ENCODE measurements around the gene KANSL3.
A peak's percentile ranks its signal among the peaks of the same experiment; 100 is the strongest.

KANSL3 gene

GRCh38 chr2:96651793-96652192 lies 13.7 kb upstream of the KANSL3 start:
- no peak for DNase-seq

- DNase-seq, result no peak
Observed at GRCh38 chr2:96649342-96649741, 11.2 kb upstream of the KANSL3 start.

- no peak for DNase-seq
Observed at GRCh38 chr2:96648306-96648930, 10.3 kb upstream of the KANSL3 start.

DNA sequence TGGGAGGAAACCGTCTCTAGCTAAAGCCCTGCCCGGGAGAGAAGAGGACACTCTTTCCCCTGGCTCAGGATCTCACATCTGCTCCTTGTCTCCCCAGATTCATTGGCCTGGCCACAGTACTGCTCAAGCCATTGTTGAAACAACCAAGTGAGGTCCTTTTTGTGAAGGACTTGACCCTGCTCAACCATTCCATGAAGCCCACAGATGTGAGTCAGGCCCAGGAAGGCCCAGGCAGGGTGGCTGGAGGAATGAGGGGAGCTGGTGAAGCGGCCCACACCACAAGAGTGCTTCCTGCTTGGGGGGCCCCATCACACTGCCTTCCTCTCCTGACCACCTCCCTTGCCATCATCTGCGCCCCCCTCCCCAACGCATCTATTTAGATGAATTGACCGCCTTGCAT lies 9.6 kb upstream of the KANSL3 start:
- no peak for DNase-seq

DNA sequence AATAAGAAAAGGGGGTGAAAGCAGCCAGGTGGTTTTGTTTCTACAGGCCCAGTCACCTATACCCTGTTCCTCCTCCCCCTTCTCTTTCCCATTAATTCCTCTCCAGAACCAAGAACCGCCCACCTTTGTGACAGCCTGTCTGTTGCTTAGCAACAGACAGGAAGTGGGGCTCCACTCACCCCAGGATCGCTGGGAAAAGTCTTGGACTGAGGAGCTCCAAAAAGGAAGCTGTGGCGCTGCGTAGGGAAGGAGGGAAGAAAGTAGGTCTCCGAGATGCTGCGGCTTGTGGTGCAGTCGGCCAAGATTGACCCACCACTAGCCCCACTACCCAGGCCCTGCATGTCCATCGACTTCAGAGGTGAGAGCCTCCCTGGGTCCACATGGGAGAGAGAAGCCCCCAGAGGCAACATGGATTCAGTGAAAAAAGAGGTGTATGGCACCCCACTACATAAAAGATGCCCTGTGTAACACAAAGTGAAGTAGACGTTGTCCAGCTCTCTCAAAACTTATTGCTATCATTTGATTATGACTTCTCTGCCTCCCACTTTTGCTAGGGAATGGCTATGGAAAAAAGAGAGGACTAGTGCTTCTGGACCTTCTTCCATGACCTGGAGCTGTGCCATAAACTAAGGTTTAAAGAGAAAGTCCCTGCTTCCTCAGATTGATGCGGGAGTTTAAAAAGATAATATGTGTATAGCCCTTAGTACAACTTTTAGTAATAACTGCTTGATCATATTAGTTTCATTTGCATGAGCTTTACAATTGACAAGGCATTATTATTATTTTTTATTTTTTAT lies 4.7 kb upstream of the KANSL3 start, which contains the start of gene FER1L5:
TSS of gene FER1L5 (plus strand) at position 201 of the 797 bp plus-strand sequence. CDS start at position 274, 73 bp downstream.
- no peak for DNase-seq

DNA sequence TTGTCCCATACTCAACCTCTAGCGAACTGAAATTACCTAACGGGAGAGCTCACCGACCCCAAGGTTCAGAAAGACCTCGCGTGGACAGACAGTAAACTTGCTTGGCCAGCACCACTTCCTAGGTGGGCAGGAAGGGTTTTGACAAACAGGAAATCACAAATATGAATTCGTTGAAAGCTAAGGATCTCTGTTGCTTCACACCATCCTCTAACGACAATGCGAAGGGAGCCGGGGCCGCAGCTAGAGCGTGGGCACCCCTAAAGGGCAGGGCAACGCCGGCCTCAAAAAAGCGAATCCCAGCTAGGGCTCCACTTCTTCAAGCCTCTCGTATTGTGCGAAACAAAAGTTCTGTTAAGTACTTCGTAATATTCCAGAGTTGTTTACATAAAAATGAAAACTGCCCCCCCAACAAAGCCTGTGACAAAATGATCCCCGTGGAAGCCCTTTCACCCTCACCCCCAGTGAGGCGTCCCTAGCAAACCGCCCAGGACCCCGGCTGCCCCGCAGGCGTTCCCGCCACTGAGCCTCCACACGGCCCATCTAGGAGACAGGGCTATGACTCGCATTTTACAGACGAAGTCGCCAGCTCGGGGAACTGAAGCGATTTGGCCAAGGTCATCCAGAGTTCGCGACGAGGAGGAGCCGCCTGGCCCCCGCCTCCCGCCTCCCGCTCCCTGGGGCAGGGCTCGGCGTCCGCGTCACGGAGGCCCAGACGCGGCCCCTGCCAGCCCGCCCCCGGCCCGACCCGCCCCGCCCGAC lies 548 bp downstream of the KANSL3 start:
- DNase-seq, result peak; percentile 87

GRCh38 chr2:96636551-96637171 lies 1.5 kb downstream of the KANSL3 start:
- DNase-seq, result no peak

GRCh38 chr2:96633641-96634040 lies 4.5 kb downstream of the KANSL3 start:
- no peak for DNase-seq

DNA sequence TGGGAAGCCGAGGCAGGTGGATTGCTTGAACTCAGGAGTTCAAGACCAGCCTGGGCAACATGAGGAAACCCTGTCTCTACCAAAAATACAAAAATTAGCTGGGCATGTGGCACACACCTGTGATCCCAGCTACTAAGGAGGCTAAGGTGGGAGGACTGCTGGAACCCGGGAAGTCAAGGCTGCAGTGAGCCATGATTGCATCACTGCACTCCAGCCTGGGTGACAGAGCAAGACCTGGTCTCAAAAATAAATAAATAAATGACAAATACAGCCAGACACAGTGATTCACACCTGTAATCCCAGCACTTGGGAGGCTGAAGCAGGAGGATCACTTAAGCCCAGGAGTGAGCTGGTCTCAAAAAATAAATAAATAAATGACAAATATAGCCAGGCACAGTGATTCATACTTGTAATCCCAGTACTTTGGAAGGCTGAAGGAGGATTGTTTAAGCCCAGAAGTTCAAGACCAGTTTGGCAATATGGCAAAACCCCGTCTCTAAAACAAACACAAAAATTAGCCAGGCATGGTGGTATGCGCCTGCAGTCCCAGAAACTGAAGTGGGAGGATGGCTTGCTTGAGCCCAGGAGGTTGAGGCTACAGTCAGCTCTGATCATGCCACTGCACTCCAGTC lies 6.2 kb downstream of the KANSL3 start:
- no peak for DNase-seq

- DNase-seq, result no peak
Observed at GRCh38 chr2:96626553-96626942, 11.6 kb downstream of the KANSL3 start.

GRCh38 chr2:96625571-96626552 lies 12.2 kb downstream of the KANSL3 start:
- no peak for DNase-seq

GRCh38 chr2:96623116-96623515 lies 15.0 kb downstream of the KANSL3 start:
- DNase-seq, result no peak

DNA sequence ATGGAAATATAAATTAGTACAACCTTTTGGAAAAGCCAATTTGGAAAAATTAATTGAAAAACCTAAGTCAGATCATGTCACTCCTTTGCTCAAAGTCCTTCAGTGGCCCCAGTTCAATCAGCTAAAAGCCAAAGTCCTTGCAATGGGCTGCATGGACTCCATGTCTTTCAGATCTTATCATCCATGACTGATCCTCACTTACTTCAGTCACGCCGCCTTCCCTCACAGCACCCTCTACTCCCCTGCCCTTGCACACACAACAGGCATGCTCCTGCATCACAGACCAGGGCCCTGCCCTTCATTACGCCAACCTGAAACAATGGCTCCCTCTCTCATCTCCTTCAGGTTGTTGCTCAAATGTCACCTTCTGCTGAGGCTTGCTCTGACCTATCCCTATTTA lies 15.6 kb downstream of the KANSL3 start:
- DNase-seq, result no peak

DNA sequence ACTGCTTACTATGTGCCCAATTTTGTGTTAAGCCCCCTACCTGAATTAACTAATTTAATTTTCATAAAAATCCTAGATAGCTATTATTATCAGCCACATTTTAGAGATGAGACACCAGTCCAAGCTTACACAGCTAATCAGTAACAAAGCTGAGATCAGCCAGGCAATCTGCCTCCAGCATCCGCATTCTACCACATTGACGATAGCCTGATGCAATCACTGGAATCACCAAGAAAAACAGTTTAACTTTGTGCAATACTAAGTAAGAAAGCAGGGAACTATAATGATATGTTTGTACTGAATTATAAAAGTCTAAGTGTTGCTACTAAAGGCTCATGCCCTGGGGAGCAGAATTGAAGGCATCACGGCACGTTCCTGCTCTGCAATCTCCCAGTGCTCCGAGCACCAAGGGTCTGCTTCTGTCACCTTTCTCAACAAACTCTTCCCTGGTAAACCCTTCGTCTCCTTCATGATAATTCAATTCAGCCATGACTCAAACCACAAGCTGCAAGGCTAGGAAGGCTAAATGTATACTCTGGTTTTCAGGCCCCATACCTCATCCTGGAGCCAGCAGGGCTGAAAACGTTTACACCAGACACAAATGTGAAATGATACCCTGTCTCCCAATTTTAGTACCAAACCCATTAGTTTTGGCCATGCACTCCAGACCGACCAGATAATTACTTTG lies 19.4 kb downstream of the KANSL3 start:
- no peak for DNase-seq

DNA sequence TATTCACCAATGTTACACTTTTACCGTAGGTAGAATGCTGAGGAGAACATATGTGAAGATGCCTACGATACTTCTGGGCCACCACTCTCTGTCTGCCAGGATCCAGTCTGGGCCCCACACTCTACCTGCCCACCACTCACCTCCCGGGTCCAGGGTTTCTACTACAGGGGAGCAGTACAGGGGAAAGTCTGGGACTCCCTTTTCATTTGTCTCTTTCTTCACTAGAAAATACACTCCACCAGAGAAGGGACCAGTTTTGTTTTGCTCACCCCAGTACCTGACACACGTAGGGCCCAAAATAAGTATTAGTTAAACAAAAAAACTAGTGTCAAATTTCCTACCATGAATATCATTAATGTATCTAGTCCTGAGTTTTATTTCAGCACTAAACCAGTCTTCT lies 21.1 kb downstream of the KANSL3 start:
- no peak for DNase-seq

DNA sequence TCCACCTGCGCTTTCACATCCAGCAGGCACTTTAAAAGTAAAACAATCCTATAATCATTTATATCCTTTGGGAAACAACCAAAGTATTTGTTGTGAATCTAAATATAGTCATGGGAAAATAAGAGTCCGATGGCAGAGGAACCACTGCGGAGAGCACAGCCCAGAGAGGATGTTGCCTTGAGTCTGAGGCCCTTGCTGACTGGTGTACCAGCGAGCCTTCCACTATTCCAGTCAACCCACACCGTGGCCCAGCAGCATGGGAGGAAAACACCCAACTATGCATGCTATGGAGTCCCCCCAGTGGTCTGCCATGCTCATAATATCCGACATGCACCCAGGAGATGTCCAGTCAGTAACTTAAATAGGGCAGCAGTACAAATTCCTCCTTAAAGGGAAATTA lies 21.6 kb downstream of the KANSL3 start:
- no peak for DNase-seq

DNA sequence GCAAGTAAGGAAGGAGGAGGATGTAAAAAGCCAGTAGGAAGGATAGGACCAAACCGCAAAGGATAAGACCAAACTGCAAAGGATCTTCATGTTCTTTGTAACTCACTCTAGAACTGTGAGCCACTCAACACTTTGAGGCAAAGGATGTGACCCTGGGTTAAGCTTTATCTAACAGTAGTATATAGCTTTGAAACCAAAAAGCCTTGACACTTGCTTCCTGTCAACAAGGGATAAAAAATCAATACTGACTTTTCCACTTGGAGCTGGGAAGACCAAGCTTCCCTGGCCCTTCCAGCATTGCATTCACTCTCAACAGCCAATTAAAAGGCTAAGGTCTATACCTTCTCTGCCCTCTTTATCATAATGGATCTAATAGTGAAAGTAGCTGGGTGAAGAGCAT lies 22.0 kb downstream of the KANSL3 start:
- DNase-seq, result no peak

DNA sequence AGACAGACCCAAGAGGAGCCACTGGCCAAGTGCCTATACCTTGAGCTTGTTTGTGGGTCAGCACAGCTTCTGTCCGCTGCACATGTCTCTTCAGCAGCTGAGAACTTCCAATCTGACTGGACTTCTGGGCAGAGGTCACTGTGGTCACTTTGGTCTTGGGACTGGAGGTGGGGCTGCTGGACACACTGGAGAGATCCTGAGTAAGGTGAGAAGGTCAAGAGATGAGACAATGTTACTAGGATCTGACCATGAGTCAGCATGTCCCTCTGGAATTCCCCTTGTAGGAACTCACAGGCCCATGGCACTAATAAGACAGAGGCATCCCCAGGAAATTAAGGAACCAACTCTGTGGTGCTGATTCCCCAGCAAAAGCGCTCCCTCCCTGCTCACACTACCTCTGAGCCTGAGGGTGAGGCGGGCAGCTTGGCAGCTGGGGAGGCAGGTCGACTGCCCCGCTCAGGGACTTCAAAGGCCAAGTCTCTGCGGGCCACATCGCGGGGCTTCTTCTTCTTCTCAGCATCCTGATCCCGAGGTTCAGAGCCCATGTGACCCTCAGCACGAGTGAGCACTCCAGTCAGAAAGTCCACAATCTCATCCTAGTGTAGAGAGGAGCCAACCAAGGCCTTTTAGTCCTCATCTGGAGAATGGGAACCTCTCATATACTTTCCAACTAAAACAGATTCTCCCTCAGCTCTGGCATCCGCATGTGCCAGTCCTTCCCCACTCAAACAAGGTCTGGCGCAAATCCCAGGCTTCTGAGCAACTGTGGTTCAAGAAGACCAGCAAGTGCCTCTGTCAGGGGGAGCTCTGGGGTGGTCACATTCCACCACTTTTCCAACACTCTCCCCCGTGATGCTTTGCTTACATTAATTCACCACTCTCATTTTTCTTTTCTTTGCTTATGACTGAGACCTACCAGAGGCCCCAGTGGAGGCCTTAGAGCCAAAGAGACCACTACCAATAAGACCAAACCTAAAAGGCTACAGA lies 29.4 kb downstream of the KANSL3 start:
- DNase-seq, result no peak

- DNase-seq, result no peak
Observed at GRCh38 chr2:96604104-96604503, 34.0 kb downstream of the KANSL3 start.
